ENCODE measurements around the gene IGF2BP3.
"Not testable (repeated sequence)": the region's sequence is repeated elsewhere in the genome, so short reads cannot be mapped to it uniquely, and the experiment has no call there.

The IGF2BP3 gene

DNA sequence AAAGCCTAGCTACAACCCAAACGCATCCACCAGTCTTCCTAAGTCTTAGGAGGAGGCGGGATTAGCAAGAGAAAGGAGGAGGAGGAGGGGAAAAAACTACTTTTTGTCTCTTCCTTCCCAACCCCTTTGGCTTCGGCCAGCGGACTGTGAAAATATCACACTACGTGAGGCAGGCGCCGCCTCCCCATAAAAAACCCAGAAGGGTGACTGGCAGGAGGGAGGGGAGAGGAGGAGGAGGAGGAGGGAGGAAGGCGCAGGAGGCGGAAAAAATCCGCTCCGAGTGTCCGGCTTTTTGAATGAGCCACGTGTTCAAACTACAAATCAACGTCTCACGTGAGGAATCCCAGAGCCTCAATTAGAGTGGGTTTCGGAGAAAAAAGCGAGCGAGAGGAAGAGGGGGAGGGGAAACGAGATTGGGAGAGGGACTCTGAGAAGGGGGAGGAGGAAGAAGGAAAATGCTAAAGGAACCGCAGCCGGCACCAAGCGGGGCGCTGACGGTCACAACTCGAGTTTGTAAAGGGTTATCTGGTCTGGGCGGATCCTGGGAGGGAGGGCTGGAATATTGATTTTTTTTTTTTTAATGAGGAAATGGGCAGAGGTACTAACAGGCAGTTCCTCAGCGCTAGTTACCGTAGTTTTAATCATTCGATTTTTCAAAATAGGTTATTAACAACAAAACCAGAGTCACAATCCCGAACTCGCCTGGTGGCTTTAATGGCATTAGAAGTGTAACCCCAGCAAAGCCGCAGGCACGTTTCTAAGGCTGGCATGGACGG lies at the start of gene IGF2BP3:
Gene IGF2BP3 (minus strand): TSS at position 162 of the 776 bp plus-strand sequence. CDS start 381 bp downstream, outside the sequence.
- Histone ChIP-seq H3K9me3 (ENCODE audit: control insufficient read depth in 5 of 5, low read length in 5 of 5) (peaks cover 0 to 8% (median 2%) of the 10 kb centered on the region in 5 donors), H3K9ac (ENCODE audit: low read length in 5 of 5) (no peak within 1 kb of the TSS), H3K27me3 (ENCODE audit: control insufficient read depth in 5 of 5, insufficient read depth in 4 of 5, low read length in 5 of 5) (peaks cover 60 to 92% (median 76%) of the 10 kb centered on the region in 5 donors), H3K4me1 (ENCODE audit: control insufficient read depth in 5 of 5, insufficient read depth in 5 of 5, low read length in 5 of 5) (peaks cover 2 to 46% (median 45%) of the 10 kb centered on the region in 5 donors), H3K4me3 (ENCODE audit: low read depth in 1 of 5, low read length in 5 of 5) (peak within 1 kb of the TSS; percentile 27 to 63 (median 45)), H3K36me3 (ENCODE audit: control insufficient read depth in 5 of 5, insufficient read depth in 5 of 5, low read length in 5 of 5) (no peaks in the 10 kb centered on the region), H3K27ac (ENCODE audit: low read depth, low read length) (no peak within 1 kb of the TSS)

DNA sequence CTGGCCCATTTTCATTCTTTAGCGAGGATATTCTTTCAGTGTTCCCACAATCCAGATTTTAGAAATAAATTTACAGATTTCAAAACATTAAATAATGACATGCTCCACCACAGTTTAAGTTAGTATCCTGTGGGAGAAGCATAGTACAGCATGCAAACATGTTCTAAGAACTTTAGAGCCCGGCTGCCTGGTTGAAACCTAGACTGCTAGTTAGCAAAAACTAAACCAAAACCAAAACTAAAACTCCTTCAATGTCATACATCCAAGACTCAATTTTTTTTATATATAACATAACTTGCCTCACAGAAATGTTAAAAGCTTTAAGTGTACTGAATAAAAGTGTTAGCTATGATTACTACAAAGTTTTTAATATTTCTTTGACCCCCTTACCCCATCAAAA lies 44.5 kb upstream of the IGF2BP3 start:
- H3K36me3 ChIP-seq (ENCODE audit: control insufficient read depth in 5 of 5, insufficient read depth in 5 of 5, low read length in 5 of 5): peaks cover 24 to 86% (median 72%) of the 10 kb centered on the region in 5 donors
- H3K4me3 ChIP-seq (ENCODE audit: low read depth in 1 of 5, low read length in 5 of 5): no peak overlapping the region
- no peaks in the 10 kb centered on the region for H3K27me3 ChIP-seq (ENCODE audit: control insufficient read depth in 5 of 5, insufficient read depth in 4 of 5, low read length in 5 of 5)
- H3K27ac ChIP-seq (ENCODE audit: low read depth, low read length): no peak overlapping the region
- H3K9ac ChIP-seq (ENCODE audit: low read length in 5 of 5): no peak overlapping the region
- H3K4me1 ChIP-seq (ENCODE audit: control insufficient read depth in 5 of 5, insufficient read depth in 5 of 5, low read length in 5 of 5): no peaks in the 10 kb centered on the region
- no peaks in the 10 kb centered on the region for H3K9me3 ChIP-seq (ENCODE audit: control insufficient read depth in 5 of 5, low read length in 5 of 5)

DNA sequence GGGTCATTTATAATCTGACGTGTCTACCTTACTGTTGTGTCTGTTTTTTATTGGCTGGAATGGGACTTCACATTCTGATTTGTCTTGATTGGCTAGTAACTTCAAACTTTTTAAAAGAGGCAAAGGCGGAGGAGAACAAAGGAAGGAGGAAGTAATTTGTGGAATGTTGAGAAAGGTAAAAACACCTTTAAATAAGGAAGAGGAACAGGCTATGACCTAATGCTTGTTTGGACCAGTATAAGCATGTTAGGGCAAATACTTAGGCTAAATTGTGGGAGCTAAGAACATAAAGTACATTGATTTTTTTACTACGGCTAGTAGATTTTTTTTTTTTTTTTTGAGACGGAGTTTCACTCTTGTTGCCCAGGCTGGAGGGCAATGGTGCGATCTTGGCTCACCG lies 43.5 kb upstream of the IGF2BP3 start:
- H3K4me1 ChIP-seq (ENCODE audit: control insufficient read depth in 5 of 5, insufficient read depth in 5 of 5, low read length in 5 of 5); H3K27me3 ChIP-seq (ENCODE audit: control insufficient read depth in 5 of 5, insufficient read depth in 4 of 5, low read length in 5 of 5); H3K9me3 ChIP-seq (ENCODE audit: control insufficient read depth in 5 of 5, low read length in 5 of 5); H3K9ac ChIP-seq (ENCODE audit: low read length in 5 of 5); H3K4me3 ChIP-seq (ENCODE audit: low read depth in 1 of 5, low read length in 5 of 5); H3K27ac ChIP-seq (ENCODE audit: low read depth, low read length): not testable (repeated sequence)
- H3K36me3 ChIP-seq (ENCODE audit: control insufficient read depth in 5 of 5, insufficient read depth in 5 of 5, low read length in 5 of 5): peaks cover 24 to 85% (median 65%) of the 10 kb centered on the region in 5 donors

DNA sequence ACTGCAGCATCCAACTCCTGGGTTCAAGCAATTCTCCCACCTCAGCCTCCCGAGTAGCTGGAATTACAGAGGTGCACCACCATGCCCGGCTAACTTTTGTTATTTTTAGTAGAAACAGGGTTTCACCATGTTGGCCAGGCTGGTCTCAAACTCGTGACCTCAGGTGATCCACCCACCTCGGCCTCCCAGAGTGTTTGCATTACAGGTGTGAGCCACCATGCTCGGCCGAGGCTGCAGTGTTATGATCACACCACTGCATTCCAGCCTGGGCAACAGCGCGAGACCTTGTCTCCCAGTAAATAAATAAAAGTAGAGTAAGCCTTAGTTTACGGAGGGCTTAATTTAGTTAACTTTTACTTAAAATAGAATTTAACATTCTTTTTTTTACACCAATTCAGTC lies 23.7 kb upstream of the IGF2BP3 start:
- Histone ChIP-seq H3K9me3 (ENCODE audit: control insufficient read depth in 5 of 5, low read length in 5 of 5) (no peaks in the 10 kb centered on the region), H3K9ac (ENCODE audit: low read length in 5 of 5) (no peak overlapping the region), H3K4me3 (ENCODE audit: low read depth in 1 of 5, low read length in 5 of 5) (no peak overlapping the region), H3K4me1 (ENCODE audit: control insufficient read depth in 5 of 5, insufficient read depth in 5 of 5, low read length in 5 of 5) (peaks cover 0 to 10% (median 8%) of the 10 kb centered on the region in 5 donors), H3K27ac (ENCODE audit: low read depth, low read length) (no peak overlapping the region), H3K36me3 (ENCODE audit: control insufficient read depth in 5 of 5, insufficient read depth in 5 of 5, low read length in 5 of 5) (peaks cover 0 to 4% (median 0%) of the 10 kb centered on the region in 5 donors), H3K27me3 (ENCODE audit: control insufficient read depth in 5 of 5, insufficient read depth in 4 of 5, low read length in 5 of 5) (no peaks in the 10 kb centered on the region)

DNA sequence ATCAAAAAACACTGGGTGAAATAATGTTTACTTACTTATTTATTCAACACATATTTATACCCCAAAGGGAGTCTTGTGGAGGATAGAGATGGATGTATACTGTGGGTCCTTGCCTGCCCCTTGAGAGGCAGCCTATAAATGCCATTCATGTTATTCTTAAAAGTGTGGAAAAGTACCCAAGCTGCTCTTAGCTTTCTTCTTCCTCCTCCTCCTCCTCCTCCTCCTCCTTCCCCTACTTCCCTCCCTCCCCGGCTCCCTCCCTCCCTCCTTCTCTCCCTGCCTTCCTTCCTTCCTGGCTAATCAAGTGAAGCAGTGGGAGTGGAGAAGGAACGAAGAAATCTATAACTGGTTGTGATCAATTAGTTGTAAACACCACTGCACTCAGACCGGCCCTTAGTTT lies 21.2 kb upstream of the IGF2BP3 start:
- H3K4me3 ChIP-seq (ENCODE audit: low read depth in 1 of 5, low read length in 5 of 5): no peak overlapping the region
- H3K9ac ChIP-seq (ENCODE audit: low read length in 5 of 5): no peak overlapping the region
- no peaks in the 10 kb centered on the region for H3K36me3 ChIP-seq (ENCODE audit: control insufficient read depth in 5 of 5, insufficient read depth in 5 of 5, low read length in 5 of 5)

DNA sequence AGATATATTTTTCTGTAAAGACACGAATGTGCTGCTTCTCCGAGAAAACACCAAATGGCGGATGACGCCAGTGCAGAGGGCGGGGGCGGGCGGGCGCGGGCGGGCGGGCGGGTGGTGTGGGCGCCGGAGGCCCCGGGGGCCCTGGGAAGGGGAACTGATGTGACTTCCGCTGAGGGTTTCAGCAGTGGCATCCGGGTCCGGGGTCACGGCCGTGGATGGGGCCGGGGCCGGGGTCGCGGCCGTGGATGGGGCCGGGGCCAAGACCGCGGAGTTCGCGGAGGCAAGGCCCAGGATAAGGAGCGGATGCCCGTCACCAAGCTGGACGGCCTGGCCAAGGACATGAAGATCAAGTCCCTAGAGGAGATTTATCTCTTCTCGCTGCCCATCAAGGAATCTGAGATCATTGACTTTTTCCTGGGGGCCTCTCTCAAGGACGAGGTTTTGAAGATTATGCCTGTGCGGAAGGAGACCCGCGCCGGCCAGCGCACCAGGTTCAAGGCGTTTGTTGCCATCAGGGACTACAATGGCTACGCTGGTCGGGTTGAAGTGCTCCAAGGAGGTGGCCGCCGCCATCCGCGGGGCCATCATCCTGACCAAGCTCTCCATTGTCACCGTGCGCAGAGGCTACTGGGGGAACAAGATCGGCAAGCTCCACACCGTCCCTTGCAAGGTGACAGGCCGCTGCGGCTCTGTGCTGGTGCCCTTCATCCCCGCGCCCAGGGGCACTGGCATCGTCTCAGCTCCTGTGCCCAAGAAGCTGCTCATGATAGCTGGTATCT lies 20.3 kb upstream of the IGF2BP3 start:
- Histone ChIP-seq H3K9me3 (ENCODE audit: control insufficient read depth in 5 of 5, low read length in 5 of 5) (no peaks in the 10 kb centered on the region), H3K27ac (ENCODE audit: low read depth, low read length) (no peak overlapping the region), H3K27me3 (ENCODE audit: control insufficient read depth in 5 of 5, insufficient read depth in 4 of 5, low read length in 5 of 5) (no peaks in the 10 kb centered on the region), H3K4me3 (ENCODE audit: low read depth in 1 of 5, low read length in 5 of 5) (peak overlapping the region; percentile 66 to 73 (median 68)), H3K9ac (ENCODE audit: low read length in 5 of 5) (peak overlapping the region in 2 of 5 donors; percentile 39 to 68), H3K36me3 (ENCODE audit: control insufficient read depth in 5 of 5, insufficient read depth in 5 of 5, low read length in 5 of 5) (no peaks in the 10 kb centered on the region), H3K4me1 (ENCODE audit: control insufficient read depth in 5 of 5, insufficient read depth in 5 of 5, low read length in 5 of 5) (peaks cover 0 to 10% (median 8%) of the 10 kb centered on the region in 5 donors)

More for the DNA sequence above, 21.2 kb upstream of the IGF2BP3 start:
- H3K4me1 ChIP-seq (ENCODE audit: control insufficient read depth in 5 of 5, insufficient read depth in 5 of 5, low read length in 5 of 5): peaks cover 0 to 10% (median 8%) of the 10 kb centered on the region in 5 donors
- H3K27me3 ChIP-seq (ENCODE audit: control insufficient read depth in 5 of 5, insufficient read depth in 4 of 5, low read length in 5 of 5): no peaks in the 10 kb centered on the region
- H3K9me3 ChIP-seq (ENCODE audit: control insufficient read depth in 5 of 5, low read length in 5 of 5): no peaks in the 10 kb centered on the region
- H3K27ac ChIP-seq (ENCODE audit: low read depth, low read length): no peak overlapping the region

DNA sequence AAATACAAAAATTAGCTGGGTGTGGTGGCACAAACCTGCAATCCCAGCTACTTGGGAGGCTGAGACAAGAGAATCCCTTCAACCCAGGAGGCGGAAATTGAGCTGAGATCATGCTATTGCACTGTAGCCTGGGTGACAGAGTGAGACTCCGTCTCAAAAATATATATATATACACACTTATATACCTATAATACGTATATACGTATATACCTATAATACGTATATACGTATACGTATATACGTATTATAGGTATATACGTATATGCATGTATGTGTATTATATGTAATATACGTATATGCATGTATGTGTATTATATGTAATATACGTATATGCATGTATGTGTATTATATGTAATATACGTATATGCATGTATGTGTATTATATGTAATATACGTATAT lies 18.4 kb upstream of the IGF2BP3 start:
- not testable (repeated sequence) for H3K27ac ChIP-seq (ENCODE audit: low read depth, low read length); H3K4me1 ChIP-seq (ENCODE audit: control insufficient read depth in 5 of 5, insufficient read depth in 5 of 5, low read length in 5 of 5); H3K9me3 ChIP-seq (ENCODE audit: control insufficient read depth in 5 of 5, low read length in 5 of 5); H3K36me3 ChIP-seq (ENCODE audit: control insufficient read depth in 5 of 5, insufficient read depth in 5 of 5, low read length in 5 of 5); H3K4me3 ChIP-seq (ENCODE audit: low read depth in 1 of 5, low read length in 5 of 5); H3K27me3 ChIP-seq (ENCODE audit: control insufficient read depth in 5 of 5, insufficient read depth in 4 of 5, low read length in 5 of 5); H3K9ac ChIP-seq (ENCODE audit: low read length in 5 of 5)

DNA sequence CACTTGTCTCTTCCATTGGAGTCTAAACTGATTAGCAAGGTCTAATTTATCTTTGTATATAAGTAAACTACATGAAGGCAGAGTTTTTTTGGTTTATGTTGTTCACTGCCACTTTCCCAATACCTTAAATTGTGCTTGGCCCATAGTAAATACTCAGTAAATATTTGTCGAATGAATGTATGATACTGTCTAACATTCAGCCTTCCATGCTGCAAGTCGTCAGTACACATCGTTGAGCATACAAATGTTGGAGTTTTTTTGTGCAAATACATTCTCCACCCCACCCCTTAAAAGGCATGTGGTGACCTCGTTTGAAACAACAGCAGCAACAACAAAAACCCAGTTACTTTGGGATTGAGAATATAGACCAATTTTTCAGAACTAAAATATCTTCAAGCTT lies 17.4 kb upstream of the IGF2BP3 start:
- H3K27ac ChIP-seq (ENCODE audit: low read depth, low read length): no peak overlapping the region

DNA sequence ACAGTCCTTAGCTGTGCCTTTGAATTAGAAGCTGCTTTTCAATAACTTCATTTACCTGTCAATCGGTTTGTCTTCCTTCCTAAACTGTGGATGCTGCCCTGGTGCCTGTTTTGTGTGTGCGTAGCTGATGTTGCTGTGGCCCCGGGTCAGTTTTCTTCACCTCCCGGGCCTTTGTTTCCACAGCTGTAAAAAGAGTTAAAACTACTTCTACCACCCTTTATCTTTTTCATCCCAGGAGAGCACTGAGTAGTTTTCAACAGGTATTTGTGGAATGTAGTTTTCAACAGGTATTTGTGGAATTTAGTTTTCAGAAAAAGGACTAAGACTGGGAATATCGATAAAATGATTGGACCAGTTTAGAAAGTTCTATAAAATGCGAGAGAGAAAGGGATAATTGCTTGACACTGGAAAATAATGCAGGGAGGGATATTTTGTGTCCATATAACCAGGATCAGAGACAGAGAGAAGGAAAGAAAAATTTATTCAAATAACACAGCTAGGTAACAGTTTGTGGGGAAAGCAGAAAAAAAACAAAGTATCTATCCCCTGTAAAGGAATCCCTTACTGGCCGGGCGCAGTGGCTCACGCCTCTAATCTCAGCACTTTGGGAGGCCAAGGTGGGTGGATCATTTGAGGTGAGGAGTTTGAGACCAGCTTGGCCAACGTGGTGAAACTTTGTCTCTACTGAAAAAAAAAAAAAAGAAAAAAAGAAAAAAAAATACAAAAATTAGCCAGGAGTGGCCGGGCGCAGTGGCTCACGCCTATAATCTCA lies 15.9 kb upstream of the IGF2BP3 start:
- Histone ChIP-seq H3K27ac (ENCODE audit: low read depth, low read length) (no peak overlapping the region), H3K4me3 (ENCODE audit: low read depth in 1 of 5, low read length in 5 of 5) (no peak overlapping the region), H3K36me3 (ENCODE audit: control insufficient read depth in 5 of 5, insufficient read depth in 5 of 5, low read length in 5 of 5) (no peaks in the 10 kb centered on the region), H3K9me3 (ENCODE audit: control insufficient read depth in 5 of 5, low read length in 5 of 5) (no peaks in the 10 kb centered on the region), H3K9ac (ENCODE audit: low read length in 5 of 5) (no peak overlapping the region), H3K4me1 (ENCODE audit: control insufficient read depth in 5 of 5, insufficient read depth in 5 of 5, low read length in 5 of 5) (peaks cover 0 to 9% (median 5%) of the 10 kb centered on the region in 5 donors), H3K27me3 (ENCODE audit: control insufficient read depth in 5 of 5, insufficient read depth in 4 of 5, low read length in 5 of 5) (peaks cover 0 to 3% (median 0%) of the 10 kb centered on the region in 5 donors)

More for the DNA sequence above, 17.4 kb upstream of the IGF2BP3 start:
- no peaks in the 10 kb centered on the region for H3K9me3 ChIP-seq (ENCODE audit: control insufficient read depth in 5 of 5, low read length in 5 of 5)
- H3K9ac ChIP-seq (ENCODE audit: low read length in 5 of 5): no peak overlapping the region
- H3K4me3 ChIP-seq (ENCODE audit: low read depth in 1 of 5, low read length in 5 of 5): no peak overlapping the region
- H3K27me3 ChIP-seq (ENCODE audit: control insufficient read depth in 5 of 5, insufficient read depth in 4 of 5, low read length in 5 of 5): no peaks in the 10 kb centered on the region
- H3K4me1 ChIP-seq (ENCODE audit: control insufficient read depth in 5 of 5, insufficient read depth in 5 of 5, low read length in 5 of 5): peaks cover 0 to 10% (median 8%) of the 10 kb centered on the region in 5 donors
- no peaks in the 10 kb centered on the region for H3K36me3 ChIP-seq (ENCODE audit: control insufficient read depth in 5 of 5, insufficient read depth in 5 of 5, low read length in 5 of 5)

Measured in subcutaneous abdominal adipose tissue (tissue), 5 donors.